GM19468 (cell line): Measurements from ENCODE around the gene FAM193B.

Experiments used
- ATAC-seq: cut with Tn5 transposase; IDR thresholded peaks from one replicate; pipeline ENCODE4 v1.9.1; 2021; ENCODE audit warnings: mild to moderate bottlenecking, moderate library complexity, moderate number of reproducible peaks; ENCODE audit not compliant: unreplicated experiment; ENCODE audit errors: extremely low read depth

Gene FAM193B

GRCh38 chr5:177475563-177476427 is 78.6 kb downstream of the FAM193B start:
- ATAC-seq = no peak

- no peak for ATAC-seq
Measured at GRCh38 chr5:177474846-177475562, 79.4 kb downstream of the FAM193B start.

GRCh38 chr5:177474002-177474476 is 80.3 kb downstream of the FAM193B start:
- ATAC-seq = no peak

GRCh38 chr5:177473443-177474001 is 80.8 kb downstream of the FAM193B start, which contains the start of gene DBN1:
Gene DBN1 (minus strand): TSS chr5:177473634. CDS start chr5:177473521, 113 bp downstream.
- no peak for ATAC-seq

- no peak for ATAC-seq
Measured at GRCh38 chr5:177472460-177473442, 81.6 kb downstream of the FAM193B start.

GRCh38 chr5:177471610-177472356 is 82.6 kb downstream of the FAM193B start:
- no peak for ATAC-seq

GRCh38 chr5:177470759-177471536 is 83.4 kb downstream of the FAM193B start:
- ATAC-seq = no peak
